Osteoblast (primary cell): ENCODE data around the gene C1QTNF4. TPM values are rescaled to one million over a fixed set of nuclear protein-coding genes. Genes with fewer than 3 reads are reported as not detected.
"Not testable (repeated sequence)": the region's sequence is repeated elsewhere in the genome, so short reads cannot be mapped to it uniquely, and the experiment has no call there.

Experiments used
- DNase-seq: peaks from one replicate; pipeline ENCODE4 v3.0.0; 2011; ENCODE audit warnings: low spot score, mixed read lengths; ENCODE audit not compliant: insufficient read length; ENCODE audit errors: missing footprints
- H2AFZ ChIP-seq: 2 replicates; pipeline ENCODE4 v1.6.0; 2011; ENCODE audit warnings: mild to moderate bottlenecking, low read length
- H3K27ac ChIP-seq: 2 replicates; pipeline ENCODE4 v1.5.1; 2011; ENCODE audit warnings: mild to moderate bottlenecking, low read depth, low read length, moderate library complexity
- H3K27me3 ChIP-seq: 2 replicates; pipeline ENCODE4 v1.6.0; 2012; ENCODE audit warnings: mild to moderate bottlenecking, control low read depth, inconsistent platforms, low read length, moderate library complexity; ENCODE audit not compliant: insufficient read depth
- H3K36me3 ChIP-seq: 2 replicates; pipeline ENCODE4 v1.5.1; 2011; ENCODE audit warnings: mild to moderate bottlenecking, low read length, control low read depth, moderate library complexity; ENCODE audit not compliant: insufficient read depth
- H3K4me1 ChIP-seq: 2 replicates; pipeline ENCODE4 v1.5.1; 2011; ENCODE audit warnings: mild to moderate bottlenecking, low read length, control low read depth, moderate library complexity; ENCODE audit not compliant: insufficient read depth
- H3K4me2 ChIP-seq: 2 replicates; pipeline ENCODE4 v1.6.0; 2011; ENCODE audit warnings: mild to moderate bottlenecking, low read length; ENCODE audit not compliant: insufficient read depth
- H3K4me3 ChIP-seq: fragments of 200-600 bp; sonication (generic); 3 replicates; pipeline ENCODE4 v1.5.1; 2012; ENCODE audit warnings: mild to moderate bottlenecking, low read length, inconsistent platforms; ENCODE audit not compliant: insufficient read depth
- H3K79me2 ChIP-seq: 2 replicates; pipeline ENCODE4 v1.6.0; 2012; ENCODE audit warnings: mild to moderate bottlenecking, low read length, control low read depth, inconsistent platforms; ENCODE audit not compliant: insufficient read depth
- H3K9me3 ChIP-seq: 2 replicates; pipeline ENCODE4 v1.5.1; 2011; ENCODE audit warnings: low read depth, low read length, control low read depth
- H4K20me1 ChIP-seq: 2 replicates; pipeline ENCODE4 v1.6.0; 2012; ENCODE audit warnings: mild to moderate bottlenecking, low read length, control low read depth; ENCODE audit not compliant: insufficient read depth
- total RNA-seq: library from RNA; depleted of rRNA; stranded (reverse); fragments of >200 nt; gene quantifications from 2 replicates; pipeline ENCODE4 v1.2.3, GENCODE V29; 2012
- TF ChIP-seq, protein P1 (sequence below): IDR thresholded peaks from 2 replicates; pipeline ENCODE4 v1.5.1; 2011; ENCODE audit warnings: mild to moderate bottlenecking, low read depth, low read length, moderate library complexity; ENCODE audit errors: extremely low read depth

The C1QTNF4 gene
- total RNA-seq, 1 donor = 0.36 TPM

DNA sequence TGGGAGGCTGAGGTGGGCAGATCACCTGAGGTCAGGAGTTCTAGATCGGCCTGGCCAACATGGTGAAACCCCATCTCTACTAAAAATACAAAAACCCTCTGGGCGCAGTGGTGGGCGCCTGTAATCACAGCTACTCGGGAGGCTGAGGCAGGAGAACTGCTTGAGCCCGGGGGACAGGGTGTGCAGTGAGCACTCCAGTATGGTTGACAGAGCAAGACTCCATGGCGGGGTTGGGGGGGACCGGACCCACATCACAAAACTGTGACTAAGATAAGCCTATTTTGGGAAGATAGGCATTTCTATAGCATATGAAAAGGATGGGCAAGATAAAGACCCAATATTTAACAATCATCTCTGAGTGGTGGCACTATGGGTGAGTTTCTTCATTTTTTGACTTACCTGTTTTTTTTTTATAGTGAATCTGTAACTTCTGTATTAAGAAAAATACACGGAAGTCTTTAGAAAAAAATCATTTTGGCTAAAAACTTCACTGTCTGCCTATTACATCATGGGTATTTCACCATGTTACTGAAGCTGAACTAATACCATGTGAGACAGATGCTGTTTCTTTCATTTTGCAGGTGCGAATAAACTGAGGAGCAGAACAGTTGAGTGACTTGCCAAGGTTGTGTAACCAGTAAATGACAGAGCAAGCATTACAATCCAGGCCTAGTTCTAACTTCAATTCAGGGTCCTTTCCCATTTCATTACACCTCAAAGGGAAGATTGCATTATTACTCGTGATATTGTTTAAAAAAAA lies 43.7 kb downstream of the C1QTNF4 start:
- Histone ChIP-seq H3K27me3 (no peaks in the 10 kb centered on the region), H3K36me3 (peaks cover 3% of the 10 kb centered on the region), H4K20me1 (peaks cover 43% of the 10 kb centered on the region), H3K79me2 (peaks cover 73% of the 10 kb centered on the region), H2AFZ (no peak overlapping the region), H3K4me2 (peak overlapping the region; percentile 83), H3K4me3 (no peak overlapping the region), H3K4me1 (peaks cover 18% of the 10 kb centered on the region), H3K9me3 (no peaks in the 10 kb centered on the region), H3K27ac (peak overlapping the region; percentile 19)
- peak; percentile 34 for DNase-seq
- TF ChIP-seq, protein P1, sequence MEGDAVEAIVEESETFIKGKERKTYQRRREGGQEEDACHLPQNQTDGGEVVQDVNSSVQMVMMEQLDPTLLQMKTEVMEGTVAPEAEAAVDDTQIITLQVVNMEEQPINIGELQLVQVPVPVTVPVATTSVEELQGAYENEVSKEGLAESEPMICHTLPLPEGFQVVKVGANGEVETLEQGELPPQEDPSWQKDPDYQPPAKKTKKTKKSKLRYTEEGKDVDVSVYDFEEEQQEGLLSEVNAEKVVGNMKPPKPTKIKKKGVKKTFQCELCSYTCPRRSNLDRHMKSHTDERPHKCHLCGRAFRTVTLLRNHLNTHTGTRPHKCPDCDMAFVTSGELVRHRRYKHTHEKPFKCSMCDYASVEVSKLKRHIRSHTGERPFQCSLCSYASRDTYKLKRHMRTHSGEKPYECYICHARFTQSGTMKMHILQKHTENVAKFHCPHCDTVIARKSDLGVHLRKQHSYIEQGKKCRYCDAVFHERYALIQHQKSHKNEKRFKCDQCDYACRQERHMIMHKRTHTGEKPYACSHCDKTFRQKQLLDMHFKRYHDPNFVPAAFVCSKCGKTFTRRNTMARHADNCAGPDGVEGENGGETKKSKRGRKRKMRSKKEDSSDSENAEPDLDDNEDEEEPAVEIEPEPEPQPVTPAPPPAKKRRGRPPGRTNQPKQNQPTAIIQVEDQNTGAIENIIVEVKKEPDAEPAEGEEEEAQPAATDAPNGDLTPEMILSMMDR = no peak

DNA sequence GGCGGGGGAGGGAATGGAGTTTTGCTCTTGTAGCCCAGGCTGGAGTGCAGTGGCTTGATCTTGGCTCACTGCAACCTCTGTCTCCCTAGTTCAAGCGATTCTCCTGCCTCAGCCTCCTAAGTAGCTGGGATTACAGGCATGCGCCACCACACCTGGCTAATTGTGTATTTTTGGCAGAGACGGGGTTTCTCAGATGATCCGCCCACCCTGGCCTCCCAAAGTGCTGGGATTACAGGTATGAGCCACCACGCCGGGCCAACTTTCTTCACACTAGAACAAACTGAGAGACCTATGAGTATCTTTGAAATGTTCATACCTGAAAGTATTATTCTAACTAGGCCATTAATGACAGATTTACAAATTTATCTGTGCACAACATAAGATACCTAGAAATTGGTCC lies 47.9 kb downstream of the C1QTNF4 start:
- H4K20me1 ChIP-seq = peaks cover 72% of the 10 kb centered on the region
- H3K27me3 ChIP-seq, DNase-seq: not testable (repeated sequence)

DNA sequence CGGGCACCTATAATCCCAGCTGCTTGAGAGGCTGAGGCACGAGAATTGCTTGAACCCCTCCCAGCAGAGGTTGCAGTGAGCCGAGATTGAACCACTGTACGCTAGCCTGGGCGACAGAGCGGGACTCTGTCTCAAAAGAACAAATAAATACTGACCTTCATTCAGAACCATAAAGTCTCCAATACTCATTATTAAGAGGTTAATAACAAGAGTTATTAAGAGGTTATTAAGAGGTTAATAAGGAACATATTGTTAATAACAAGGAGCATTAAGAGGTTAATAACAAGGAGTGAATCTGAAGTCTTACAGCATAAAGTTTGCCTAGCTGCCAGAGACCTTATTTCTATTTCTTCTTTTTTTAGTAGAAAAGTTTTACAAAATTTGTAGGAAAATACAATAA lies 48.9 kb downstream of the C1QTNF4 start:
- peaks cover 16% of the 10 kb centered on the region for H3K4me1 ChIP-seq
- H3K4me3 ChIP-seq = no peak overlapping the region
- H3K36me3 ChIP-seq = peaks cover 3% of the 10 kb centered on the region
- peaks cover 73% of the 10 kb centered on the region for H4K20me1 ChIP-seq
- no peaks in the 10 kb centered on the region for H3K9me3 ChIP-seq
- no peak overlapping the region for H3K27ac ChIP-seq
- peaks cover 96% of the 10 kb centered on the region for H3K79me2 ChIP-seq
- H2AFZ ChIP-seq = no peak overlapping the region
- DNase-seq = no peak
- no peaks in the 10 kb centered on the region for H3K27me3 ChIP-seq
- H3K4me2 ChIP-seq = no peak overlapping the region
- TF ChIP-seq, protein P1 = no peak

More for the DNA sequence above, 47.9 kb downstream of the C1QTNF4 start:
- peaks cover 98% of the 10 kb centered on the region for H3K79me2 ChIP-seq
- not testable (repeated sequence) for H3K4me2 ChIP-seq, H2AFZ ChIP-seq, H3K36me3 ChIP-seq, H3K4me3 ChIP-seq, H3K27ac ChIP-seq, H3K9me3 ChIP-seq
- peaks cover 15% of the 10 kb centered on the region for H3K4me1 ChIP-seq

DNA sequence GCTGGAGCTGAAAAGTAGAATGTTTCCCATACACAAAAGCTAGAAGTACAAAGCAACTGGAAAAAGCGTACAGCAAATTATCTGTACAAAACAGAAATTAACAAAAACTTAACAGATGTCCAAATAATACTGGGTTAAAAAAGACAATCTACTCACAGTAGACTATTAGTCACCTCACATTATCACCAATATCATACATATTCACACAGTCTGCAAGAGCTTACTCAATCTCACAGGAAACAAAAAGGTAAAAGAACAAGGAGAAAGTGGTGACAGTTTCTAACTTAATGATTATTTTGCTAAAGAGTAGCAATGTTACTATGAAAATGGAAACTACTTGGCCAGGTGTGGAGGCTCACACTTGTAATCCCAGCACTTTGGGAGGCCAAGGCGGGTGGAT lies 53.1 kb downstream of the C1QTNF4 start:
- Histone ChIP-seq H4K20me1 (peaks cover 67% of the 10 kb centered on the region), H3K4me3 (no peak overlapping the region), H3K36me3 (peaks cover 3% of the 10 kb centered on the region), H3K4me1 (peaks cover 27% of the 10 kb centered on the region), H3K79me2 (peaks cover 95% of the 10 kb centered on the region), H3K27me3 (no peaks in the 10 kb centered on the region), H2AFZ (no peak overlapping the region), H3K27ac (peak overlapping the region; percentile 53), H3K4me2 (peak overlapping the region; percentile 52), H3K9me3 (no peaks in the 10 kb centered on the region)
- DNase-seq = no peak
- TF ChIP-seq, protein P1 = no peak
